WTC11 (cell line): ENCODE data around the gene KRT85.

ENCODE experiments used
- ATF3 ChIP-seq: sonication (generic); formaldehyde crosslinking; conservative IDR thresholded peaks from 2 replicates; pipeline ENCODE4 v1.8.1; 2022; ENCODE audit warnings: mild to moderate bottlenecking, missing genetic modification reagents
- CTCF ChIP-seq: fragments of 200-600 bp; IDR thresholded peaks from 2 replicates; pipeline ENCODE4 v1.8.0; 2022; ENCODE audit warnings: antibody characterized with exemption
- NFE2L1 ChIP-seq: sonication (generic); formaldehyde crosslinking; IDR thresholded peaks from 2 replicates; pipeline ENCODE4 v1.8.1; 2023; ENCODE audit warnings: missing genetic modification reagents
- ZNF416 ChIP-seq: fragments of 250-450 bp; sonication (Bioruptor Pico); IDR thresholded peaks from 2 replicates; pipeline ENCODE4 v1.9.0; 2021; ENCODE audit warnings: mild to moderate bottlenecking, inconsistent platforms

- TF ChIP-seq CTCF (no peak), ATF3 (CRISPR knock-in tag) (no peak), NFE2L1 (CRISPR knock-in tag) (no peak), ZNF416 (CRISPR knock-in tag) (no peak)
Measured at GRCh38 chr12:52355176-52355575, 12.1 kb downstream of the KRT85 start.
